ENCODE data around the gene FARP1.

The FARP1 gene

DNA sequence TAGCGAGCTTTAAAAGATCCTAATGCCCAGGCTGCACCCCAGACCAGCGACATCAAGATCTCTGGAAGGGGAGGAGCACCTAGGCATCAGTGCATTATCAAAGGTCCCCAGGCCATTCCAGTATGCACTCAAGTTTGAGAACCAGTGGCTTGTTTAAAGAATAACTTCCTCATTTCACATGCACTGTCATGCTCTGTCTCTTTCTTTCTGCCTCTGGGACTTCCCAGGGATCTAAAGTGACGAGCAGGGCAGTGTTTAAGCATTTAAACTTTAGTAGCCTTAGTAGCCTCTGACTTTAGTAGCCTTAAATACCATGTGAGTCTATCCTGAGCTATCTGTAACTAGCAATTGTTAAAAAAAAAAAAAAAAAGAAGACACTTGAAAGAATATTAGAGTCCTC lies 8.9 kb upstream of the FARP1 start:
- DNase-seq (ENCODE audit: low read depth, low spot score), result no peak

DNA sequence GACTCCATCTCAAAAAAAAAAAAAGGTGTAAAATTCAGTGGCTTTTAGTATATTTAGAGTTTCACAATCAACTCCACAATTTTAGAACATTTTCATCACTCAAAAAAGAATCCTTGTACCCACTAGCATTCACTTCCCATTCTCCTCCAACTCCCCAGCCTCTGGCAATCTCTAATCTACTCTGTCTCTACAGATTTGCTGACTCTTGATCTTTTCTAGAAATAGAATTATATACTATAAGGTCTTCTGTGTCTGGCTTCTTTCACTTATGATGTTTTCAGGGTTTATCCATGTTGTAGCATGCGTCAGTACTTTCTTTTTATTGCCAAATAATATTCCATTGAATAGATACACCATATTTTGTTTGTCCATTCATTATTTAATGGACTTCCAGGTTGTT lies 8.0 kb upstream of the FARP1 start:
- no peak for DNase-seq (ENCODE audit: low read depth, low spot score)

- no peak for DNase-seq (ENCODE audit: low read depth, low spot score)
These were observed 1.8 kb upstream of the FARP1 start for GRCh38 chr13:98141091-98141490.

GRCh38 chr13:98141509-98142379 lies 1.1 kb upstream of the FARP1 start:
- DNase-seq (ENCODE audit: low read depth, low spot score), result no peak

DNA sequence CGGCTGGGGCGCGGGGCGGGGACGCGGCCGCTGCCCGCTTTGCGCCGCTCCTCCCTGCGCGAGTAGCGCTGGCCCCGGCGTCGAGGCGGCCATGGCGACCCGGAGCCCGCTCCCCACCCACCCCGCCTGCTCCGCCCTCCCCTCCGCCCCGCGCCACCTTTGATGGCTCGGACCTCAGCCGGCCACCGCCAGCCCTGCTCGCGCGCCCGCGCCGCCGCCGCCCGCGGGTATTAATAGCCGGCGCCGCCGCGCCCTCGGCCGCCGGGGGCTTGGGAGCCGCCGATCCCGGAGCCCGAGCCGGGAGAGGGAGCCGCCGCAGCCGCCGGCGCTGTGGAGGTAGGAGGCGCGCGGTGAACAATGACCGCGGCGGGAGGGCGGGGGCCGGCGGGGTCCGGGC lies 261 bp downstream of the FARP1 start:
- no peak for DNase-seq (ENCODE audit: low read depth, low spot score)

DNA sequence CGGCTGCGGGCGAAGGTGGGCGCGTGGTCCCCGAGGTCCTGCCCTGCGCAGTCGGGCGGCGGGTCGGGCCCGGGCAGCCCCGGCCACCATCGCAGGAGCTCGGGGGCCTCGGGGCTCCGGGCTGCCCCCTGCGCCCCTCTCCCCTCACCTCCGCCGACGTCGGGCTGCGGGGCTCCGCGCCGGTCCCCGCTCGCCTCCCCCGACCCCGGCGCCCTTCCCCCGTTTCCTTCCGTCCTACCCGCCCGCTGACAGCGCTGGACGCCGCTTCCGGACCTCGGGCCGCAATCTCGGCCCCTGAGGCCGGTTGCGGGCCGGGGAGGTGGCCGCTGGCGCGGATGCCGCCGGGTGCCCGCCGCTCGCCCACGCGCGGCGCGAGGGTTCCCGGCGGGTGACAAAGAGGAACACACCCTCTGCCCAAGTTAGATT lies 720 bp downstream of the FARP1 start:
- no peak for DNase-seq (ENCODE audit: low read depth, low spot score)

DNA sequence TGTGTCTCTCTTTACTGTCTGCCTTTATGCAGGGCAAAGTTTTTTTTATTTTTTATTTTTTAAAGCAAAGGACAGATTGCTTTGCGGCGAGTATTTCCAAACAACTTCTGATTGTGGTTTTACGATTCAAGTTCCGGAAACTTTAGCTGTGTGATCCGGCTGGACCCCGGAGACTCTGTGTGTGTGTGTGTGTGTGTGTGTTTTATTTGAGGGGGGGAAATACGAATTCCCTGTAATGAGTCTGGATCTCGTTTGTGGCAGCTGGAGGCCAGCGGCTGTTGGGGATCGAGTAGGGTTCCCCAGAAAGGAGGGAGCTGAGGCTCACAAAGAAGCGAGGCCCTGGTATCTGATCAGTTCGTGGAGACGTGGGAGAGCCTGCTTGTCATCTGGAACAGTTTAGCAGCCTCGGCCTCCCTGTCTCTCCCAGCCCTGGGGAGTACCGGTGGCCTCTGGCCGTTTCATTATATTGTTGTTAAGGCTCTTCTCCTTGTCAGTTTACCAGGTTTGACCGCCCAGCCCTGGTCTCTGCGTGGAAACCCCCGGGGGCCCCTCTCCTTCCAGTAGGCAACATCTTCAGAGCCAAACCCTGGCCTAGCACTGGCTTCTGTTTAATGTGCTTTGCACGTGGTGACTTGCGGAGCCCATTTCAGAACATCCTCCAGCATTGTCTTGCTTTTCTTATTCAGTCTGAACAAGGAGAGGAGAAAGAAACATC lies 1.3 kb downstream of the FARP1 start:
- DNase-seq (ENCODE audit: low read depth, low spot score), result no peak

DNA sequence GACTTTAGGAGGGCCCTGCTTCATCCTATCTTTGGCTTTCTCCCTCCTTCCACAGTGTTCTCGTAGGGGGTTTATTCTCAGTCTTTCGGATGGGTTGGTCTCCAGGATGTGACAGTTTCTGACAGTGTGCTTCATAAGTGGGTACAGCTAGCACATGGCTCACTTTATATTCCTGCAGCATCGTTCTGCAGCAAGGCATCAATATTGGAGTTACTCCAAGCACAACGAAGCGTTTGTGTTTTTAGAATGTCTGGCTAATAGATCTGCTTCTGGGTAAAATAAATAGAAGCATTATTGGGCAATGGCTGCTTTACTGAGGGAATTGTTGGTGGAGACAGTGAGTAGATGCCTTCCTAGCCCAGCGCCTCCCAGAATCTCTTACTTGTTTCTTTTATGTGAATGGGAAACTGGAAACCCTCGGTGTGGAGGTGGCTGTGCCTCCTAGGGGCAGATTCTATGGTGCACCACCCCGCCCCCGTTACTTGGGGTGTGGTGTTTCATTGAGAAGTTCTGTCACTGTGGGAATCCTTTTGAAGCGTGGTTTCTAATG lies 2.0 kb downstream of the FARP1 start:
- DNase-seq (ENCODE audit: low read depth, low spot score), result no peak

DNA sequence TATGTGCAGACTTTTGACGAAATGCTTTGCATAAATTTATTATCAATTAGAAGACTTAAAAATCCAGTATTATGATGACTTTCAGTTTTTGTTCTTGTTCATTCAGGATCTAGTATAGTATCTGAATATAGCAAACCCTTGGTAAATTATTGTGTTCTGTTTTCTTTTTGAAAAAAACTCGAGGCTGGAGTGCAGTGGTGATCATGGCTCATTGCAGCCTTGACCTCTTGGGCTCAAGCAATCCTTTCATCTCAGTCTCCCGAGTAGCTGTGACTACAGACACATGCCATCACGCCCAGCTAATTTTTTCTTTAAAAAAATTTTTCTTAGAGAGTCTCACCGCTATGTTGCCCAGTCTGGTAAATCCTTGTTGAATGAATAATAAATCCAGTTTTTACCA lies 4.6 kb downstream of the FARP1 start:
- no peak for DNase-seq (ENCODE audit: low read depth, low spot score)

DNA sequence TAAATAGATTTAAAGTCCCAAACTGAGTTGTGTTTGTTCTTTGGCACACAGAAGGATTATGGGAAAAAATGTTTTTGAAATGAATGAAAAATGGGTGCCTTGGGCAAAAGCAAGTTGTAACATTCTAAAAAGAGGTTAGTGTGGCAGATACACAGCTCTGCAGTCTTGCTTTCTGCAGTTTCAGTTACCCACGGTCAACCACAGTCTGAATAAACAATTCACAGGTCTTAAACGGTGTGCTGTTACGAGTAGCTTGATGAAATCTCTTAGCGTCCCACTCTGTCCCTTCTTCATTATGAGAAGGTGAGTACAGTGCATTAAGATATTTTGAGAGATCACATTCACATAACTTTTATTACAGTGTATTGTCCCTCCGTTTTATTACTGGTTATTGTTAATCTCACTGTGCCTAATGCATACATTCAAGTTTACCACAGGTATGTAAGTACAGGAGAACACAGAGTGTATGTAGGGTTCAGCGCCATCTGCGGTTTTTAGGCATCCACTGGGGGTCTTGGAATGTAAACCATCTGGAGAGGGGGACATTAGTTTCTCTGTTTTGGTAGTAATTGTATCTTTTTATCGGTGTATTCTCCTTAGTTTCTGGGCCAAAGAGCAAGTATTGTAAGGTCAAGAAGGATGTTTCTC lies 8.1 kb downstream of the FARP1 start:
- DNase-seq (ENCODE audit: low read depth, low spot score), result no peak

DNA sequence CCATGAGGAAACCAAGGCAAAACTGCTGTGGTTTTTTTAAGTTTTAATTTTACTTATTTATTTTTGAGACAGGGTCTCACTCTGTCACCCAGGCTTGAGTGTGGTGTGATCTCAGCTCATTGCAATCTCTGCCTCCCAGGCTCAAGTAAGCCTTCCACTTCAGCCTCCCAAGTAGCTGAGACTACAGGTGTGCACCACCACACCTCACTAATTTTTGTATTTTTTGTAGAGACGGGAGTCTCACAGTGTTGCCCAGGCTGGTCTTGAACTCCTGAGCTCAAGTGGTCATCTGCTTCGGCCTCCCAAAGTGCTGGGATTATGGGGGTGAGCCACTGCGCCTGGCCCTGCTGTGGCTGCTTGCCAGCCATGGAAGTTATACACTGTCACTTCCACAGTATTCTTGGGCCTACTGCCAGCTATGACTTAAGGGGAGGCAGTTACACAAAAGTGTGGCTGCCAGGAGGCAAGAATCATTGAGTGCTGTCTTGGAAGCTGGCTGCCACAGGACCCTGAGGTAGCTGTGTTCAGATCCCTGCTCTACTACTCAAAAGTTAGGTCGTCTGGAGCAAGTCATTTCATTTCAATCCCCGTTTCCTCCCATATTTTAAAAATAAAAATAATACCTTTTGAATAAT lies 12.7 kb downstream of the FARP1 start:
- DNase-seq (ENCODE audit: low read depth, low spot score), result no peak

GRCh38 chr13:98156259-98156658 lies 13.4 kb downstream of the FARP1 start:
- no peak for DNase-seq (ENCODE audit: low read depth, low spot score)

GRCh38 chr13:98157188-98157587 lies 14.3 kb downstream of the FARP1 start:
- no peak for DNase-seq (ENCODE audit: low read depth, low spot score)

GRCh38 chr13:98157609-98158008 lies 14.7 kb downstream of the FARP1 start:
- no peak for DNase-seq (ENCODE audit: low read depth, low spot score)

GRCh38 chr13:98158172-98158899 lies 15.4 kb downstream of the FARP1 start:
- DNase-seq (ENCODE audit: low read depth, low spot score), result no peak

DNA sequence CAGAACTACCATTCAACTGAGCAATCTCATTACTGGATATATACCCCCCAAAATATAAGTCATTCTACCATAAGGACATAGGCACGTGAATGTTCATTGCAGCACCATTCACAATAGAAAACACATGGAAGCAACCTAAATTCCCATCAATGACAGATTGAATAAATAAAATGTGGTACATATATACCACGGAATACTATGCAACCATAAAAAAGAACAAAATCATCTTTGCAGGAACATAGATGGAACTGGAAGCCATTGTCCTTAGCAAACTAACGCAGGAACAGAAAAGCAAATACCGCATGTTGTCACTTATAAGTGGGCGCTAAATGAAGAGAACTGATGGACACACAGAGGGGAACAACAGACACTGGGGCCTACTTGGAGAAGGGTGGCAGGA lies 20.0 kb downstream of the FARP1 start:
- no peak for DNase-seq (ENCODE audit: low read depth, low spot score)

DNA sequence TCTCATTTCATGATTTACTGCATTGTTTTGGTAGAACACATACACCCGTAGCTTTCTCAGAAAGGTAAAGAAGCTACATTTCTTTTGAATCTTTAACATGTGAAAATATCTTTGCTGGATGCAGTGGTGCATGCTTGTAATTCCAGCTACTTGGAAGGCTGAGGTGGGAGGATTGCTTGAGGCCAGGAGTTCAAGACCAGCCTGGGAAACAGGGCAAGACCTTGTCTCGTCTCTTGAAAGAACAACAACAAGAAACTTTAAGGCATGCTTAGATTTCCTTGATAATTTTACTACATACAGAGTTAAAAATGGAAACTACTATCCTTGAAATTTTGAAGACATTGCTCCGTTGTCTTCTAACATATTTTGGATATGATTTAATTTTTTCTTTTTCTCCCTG lies 26.4 kb downstream of the FARP1 start:
- no peak for DNase-seq (ENCODE audit: low read depth, low spot score)

- DNase-seq (ENCODE audit: low read depth, low spot score), result no peak
These were observed 29.2 kb downstream of the FARP1 start for GRCh38 chr13:98171900-98172589.

DNA sequence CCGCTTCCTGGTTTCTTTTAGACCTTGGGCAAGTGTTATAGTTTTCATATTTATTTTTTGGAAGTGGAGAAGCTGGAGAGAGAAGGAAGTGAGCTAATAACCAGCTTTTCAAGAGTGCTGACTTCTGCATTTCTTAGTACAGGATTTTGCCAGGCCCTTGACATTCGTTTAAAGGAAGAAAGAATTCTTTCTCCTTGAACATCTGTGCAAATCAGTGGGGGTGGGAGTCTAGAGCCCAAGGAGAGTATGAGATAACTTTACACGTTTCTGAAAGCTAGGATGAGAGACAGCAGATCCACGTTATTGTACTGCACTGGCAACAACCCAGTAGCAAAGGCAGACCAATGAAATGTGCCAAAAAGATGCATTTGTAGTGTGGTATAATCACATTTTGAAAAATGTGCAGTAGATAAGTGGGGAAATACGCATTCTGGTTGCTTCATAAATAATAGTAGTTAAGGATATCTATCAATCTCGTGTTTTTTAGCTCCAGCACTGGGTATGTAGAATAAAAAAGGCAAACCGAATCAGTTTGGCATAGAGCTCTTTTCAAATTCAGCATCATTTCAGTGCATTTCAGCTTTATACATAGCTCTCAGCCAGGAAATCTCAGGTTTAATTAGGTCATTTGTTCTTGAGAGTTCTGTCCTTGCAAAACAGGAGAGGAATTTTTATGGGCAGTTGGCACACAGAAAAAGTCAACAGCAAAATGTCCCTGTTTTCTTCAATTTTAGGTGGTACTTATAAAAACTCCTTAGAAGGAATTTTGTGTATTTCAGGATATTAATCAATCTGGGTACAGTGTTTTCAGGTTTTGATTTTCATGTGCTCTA lies 29.9 kb downstream of the FARP1 start:
- DNase-seq (ENCODE audit: low read depth, low spot score), result no peak

All from activated naive CD8-positive, alpha-beta T cell treated with anti-CD3 and anti-CD28 coated beads, Interleukin-2, amount 50 U/mL, for 16 hours (primary cell).